Stomach (tissue), 9 donors: ENCODE measurements around the gene EPB41. TPM values are rescaled to one million over a fixed set of nuclear protein-coding genes. Genes with fewer than 3 reads are reported as not detected.
"Not testable (repeated sequence)": the region's sequence is repeated elsewhere in the genome, so short reads cannot be mapped to it uniquely, and the experiment has no call there.

Experiments
- DNase-seq, 2 donors: peaks; one replicate each; pipeline versions ENCODE4 v3.0.0 to v3.0.0-alpha.2; 2013 to 2019
- H3K27ac ChIP-seq, 5 donors: fragments of 200-600 bp in 4 of 5; sonication (generic) in 4 of 5; one replicate each; pipeline ENCODE4 v1.5.1; 2013 to 2019; ENCODE audit warnings: mild to moderate bottlenecking in 1 of 5, moderate library complexity in 1 of 5
- H3K27me3 ChIP-seq, 3 donors: fragments of 200-600 bp; sonication (generic); one replicate each; pipeline ENCODE4 v1.5.1; 2017 to 2019; ENCODE audit warnings: mixed run types in 1 of 3
- H3K36me3 ChIP-seq, 4 donors: fragments of 200-600 bp; sonication (generic); 1 replicate in 3 of 4; 2 replicates in 1 of 4; pipeline ENCODE4 v1.5.1; 2016 to 2019
- H3K4me1 ChIP-seq, 4 donors: fragments of 200-600 bp; sonication (generic); one replicate each; pipeline ENCODE4 v1.5.1; 2016 to 2019
- H3K4me3 ChIP-seq, 4 donors: fragments of 200-600 bp; sonication (generic) in 3 of 4; one replicate each; pipeline ENCODE4 v1.5.1; 2016 to 2019; ENCODE audit warnings: mild to moderate bottlenecking in 1 of 4
- H3K9me3 ChIP-seq, 4 donors: fragments of 200-600 bp; sonication (generic); one replicate each; pipeline ENCODE4 v1.5.1; 2016 to 2019
- CTCF ChIP-seq, 7 experiments: fragments of 450-650 bp in 4 of 7; fragments of 200-600 bp in 3 of 7; sonication (generic) in 3 of 7; IDR thresholded peaks; one replicate each; pipeline ENCODE4 v1.5.1; 2016 to 2019; ENCODE audit warnings: antibody characterized with exemption in 7 of 7, control low read depth in 2 of 7, mild to moderate bottlenecking in 1 of 7
- EP300 ChIP-seq: sonication (generic); formaldehyde crosslinking; IDR thresholded peaks from one replicate; pipeline ENCODE4 v1.6.1; 2017; ENCODE audit warnings: antibody characterized with exemption
- POLR2A ChIP-seq, 4 donors: fragments of 450-650 bp; IDR thresholded peaks; one replicate each; pipeline ENCODE4 v1.6.1; 2016; ENCODE audit warnings: antibody characterized with exemption in 4 of 4, control low read depth in 2 of 4, mild to moderate bottlenecking in 1 of 4, moderate library complexity in 1 of 4
- POLR2AphosphoS5 ChIP-seq, 3 donors: sonication (generic); formaldehyde crosslinking; IDR thresholded peaks; one replicate each; pipeline ENCODE4 v1.6.1; 2016; ENCODE audit warnings: antibody characterized with exemption in 3 of 3
- WGBS, 5 donors: extraction: QIAGEN DNeasy Blood & Tissue Kit in 3 of 5; methylation state at CpG; one replicate each; pipeline versions ENCODE4 v1.1.5 to v1.1.7; 2013 to 2018; 5-methylcytosine and 5-hydroxymethylcytosine counted together
- intact Hi-C: fragments of 100-400 bp; cut with DNase I; formaldehyde crosslinking; loops from one replicate; pipeline ENCODE4 v1.15.1; 2023; ENCODE audit warnings: low total_unique reads
- polyA plus RNA-seq, 3 donors: library from polyadenylated mRNA; stranded (reverse); fragments of 200-250 nt; gene quantifications; one replicate each; pipeline ENCODE4 v1.2.3, GENCODE V29; 2013
- total RNA-seq, 5 donors: library from RNA; depleted of rRNA; stranded (reverse); fragments of >200 nt; gene quantifications; one replicate each; pipeline versions ENCODE4 v1.1.0 to v1.2.3, GENCODE V29; 2014 to 2016
- donor health status: healthy with polysubstance abuse.
- donor health status: Bipolar disorder and iron deficiency.
- donor health status: healthy.

Gene EPB41
- total and polyA plus RNA-seq, 8 donors = 6.4 to 112 (median 48.1) TPM

- TF ChIP-seq POLR2AphosphoS5 (IDR thresholded peaks at IDR 0.05) (no peak), POLR2A (IDR thresholded peaks at IDR 0.05) (no peak), EP300 (no peak)
- 93 to 98% (median 96%) methylated on average over 1 of the region's 1 CpG for WGBS, 5 donors
- no peak overlapping the region for H3K4me3 ChIP-seq
- peaks cover 0 to 50% (median 38%) of the 10 kb centered on the region in 4 donors for H3K36me3 ChIP-seq
- no peaks in the 10 kb centered on the region for H3K27me3 ChIP-seq
- H3K9me3 ChIP-seq = no peaks in the 10 kb centered on the region
- intact Hi-C loops = no loop called here
- H3K27ac ChIP-seq = no peak overlapping the region
- no peaks in the 10 kb centered on the region for H3K4me1 ChIP-seq
- no peak for DNase-seq
Measured at GRCh38 chr1:29100487-29100886, 186.1 kb downstream of the EPB41 start.

GRCh38 chr1:29105822-29106221 is 191.5 kb downstream of the EPB41 start:
- Histone ChIP-seq H3K9me3 (no peaks in the 10 kb centered on the region), H3K36me3 (peaks cover 7 to 40% (median 32%) of the 10 kb centered on the region in 4 donors), H3K4me3 (no peak overlapping the region), H3K4me1 (no peaks in the 10 kb centered on the region), H3K27me3 (no peaks in the 10 kb centered on the region), H3K27ac (no peak overlapping the region)
- WGBS, 5 donors = 58 to 82% (median 69%) methylated on average over 6 of the region's 6 CpGs
- no peak for DNase-seq
- TF ChIP-seq POLR2A (IDR thresholded peaks at IDR 0.05) (no peak), EP300 (no peak), POLR2AphosphoS5 (IDR thresholded peaks at IDR 0.05) (no peak), CTCF (IDR thresholded peaks at IDR 0.05) (no peak)
- intact Hi-C loops = no loop called here

- H3K4me1 ChIP-seq, intact Hi-C loops, H3K9me3 ChIP-seq, H3K27ac ChIP-seq, H3K27me3 ChIP-seq, DNase-seq, H3K4me3 ChIP-seq: not testable (repeated sequence)
- peaks cover 7 to 40% (median 33%) of the 10 kb centered on the region in 4 donors for H3K36me3 ChIP-seq
- 97 to 99% (median 98%) methylated on average over 6 of the region's 6 CpGs for WGBS, 5 donors
Measured at GRCh38 chr1:29108041-29108440, 193.7 kb downstream of the EPB41 start.

- intact Hi-C loops = no loop called here
Measured at GRCh38 chr1:29112705-29113412, 198.5 kb downstream of the EPB41 start.

GRCh38 chr1:29113413-29114117 is 199.2 kb downstream of the EPB41 start:
- Histone ChIP-seq H3K27me3 (no peaks in the 10 kb centered on the region), H3K9me3 (no peaks in the 10 kb centered on the region), H3K4me3 (no peak overlapping the region), H3K27ac (no peak overlapping the region), H3K36me3 (peaks cover 7 to 92% (median 78%) of the 10 kb centered on the region in 4 donors), H3K4me1 (no peaks in the 10 kb centered on the region)
- WGBS, 5 donors = 69 to 85% (median 74%) methylated on average over 6 of the region's 6 CpGs
- intact Hi-C loops = no loop called here
- DNase-seq = no peak
- no peak for TF ChIP-seq EP300
- no peak for TF ChIP-seq POLR2A (IDR thresholded peaks at IDR 0.05)
- no peak for TF ChIP-seq POLR2AphosphoS5 (IDR thresholded peaks at IDR 0.05)
- no peak for TF ChIP-seq CTCF (IDR thresholded peaks at IDR 0.05)

More at GRCh38 chr1:29112705-29113412, 198.5 kb downstream of the EPB41 start:
- H3K27me3 ChIP-seq = no peaks in the 10 kb centered on the region
- H3K36me3 ChIP-seq = peaks cover 7 to 85% (median 72%) of the 10 kb centered on the region in 4 donors
- no peak for DNase-seq
- H3K9me3 ChIP-seq = no peaks in the 10 kb centered on the region
- no peak overlapping the region for H3K27ac ChIP-seq
- WGBS, 5 donors = 88 to 92% (median 89%) methylated on average over 7 of the region's 7 CpGs
- no peaks in the 10 kb centered on the region for H3K4me1 ChIP-seq
- TF ChIP-seq CTCF (IDR thresholded peaks at IDR 0.05) = no peak
- no peak overlapping the region for H3K4me3 ChIP-seq
